Measurements from ENCODE around the gene LGALS7.
"Not testable (repeated sequence)": the region's sequence is repeated elsewhere in the genome, so short reads cannot be mapped to it uniquely, and the experiment has no call there.

LGALS7 gene

GRCh38 chr19:38770228-38770948, 2.9 kb downstream of the LGALS7 start:
- DNase-seq: not testable (repeated sequence)

GRCh38 chr19:38769635-38770211, 3.6 kb downstream of the LGALS7 start:
- peak; percentile 9 for DNase-seq

- no peak for DNase-seq
Observed at GRCh38 chr19:38766276-38767047, 6.9 kb downstream of the LGALS7 start.

GRCh38 chr19:38765214-38765613, 8.1 kb downstream of the LGALS7 start:
- no peak for DNase-seq

GRCh38 chr19:38763795-38764220, 9.5 kb downstream of the LGALS7 start:
- no peak for DNase-seq

DNA sequence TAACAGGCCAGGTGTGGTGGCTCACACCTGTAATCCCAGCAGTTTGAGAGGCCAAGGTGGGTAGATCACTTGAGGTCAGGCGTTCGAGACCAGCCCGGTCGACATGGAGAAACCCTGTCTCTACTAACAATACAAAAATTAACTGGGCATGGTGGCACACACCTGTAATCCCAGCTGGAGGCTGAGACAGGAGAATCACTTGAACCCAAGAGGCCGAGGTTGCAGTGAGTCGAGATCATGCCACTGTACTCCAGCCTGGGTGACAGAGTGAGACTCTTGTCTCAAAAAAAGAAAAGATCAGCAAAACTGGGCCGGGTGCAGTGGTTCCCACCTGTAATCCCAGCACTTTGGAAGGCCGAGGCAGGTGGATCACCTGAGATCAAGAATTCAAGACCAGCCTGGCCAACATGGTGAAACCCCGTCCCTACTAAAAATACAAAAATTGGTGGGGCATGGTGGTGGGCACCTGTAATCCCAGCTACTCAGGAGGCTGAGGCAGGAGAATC, 11.4 kb downstream of the LGALS7 start:
- not testable (repeated sequence) for DNase-seq

DNA sequence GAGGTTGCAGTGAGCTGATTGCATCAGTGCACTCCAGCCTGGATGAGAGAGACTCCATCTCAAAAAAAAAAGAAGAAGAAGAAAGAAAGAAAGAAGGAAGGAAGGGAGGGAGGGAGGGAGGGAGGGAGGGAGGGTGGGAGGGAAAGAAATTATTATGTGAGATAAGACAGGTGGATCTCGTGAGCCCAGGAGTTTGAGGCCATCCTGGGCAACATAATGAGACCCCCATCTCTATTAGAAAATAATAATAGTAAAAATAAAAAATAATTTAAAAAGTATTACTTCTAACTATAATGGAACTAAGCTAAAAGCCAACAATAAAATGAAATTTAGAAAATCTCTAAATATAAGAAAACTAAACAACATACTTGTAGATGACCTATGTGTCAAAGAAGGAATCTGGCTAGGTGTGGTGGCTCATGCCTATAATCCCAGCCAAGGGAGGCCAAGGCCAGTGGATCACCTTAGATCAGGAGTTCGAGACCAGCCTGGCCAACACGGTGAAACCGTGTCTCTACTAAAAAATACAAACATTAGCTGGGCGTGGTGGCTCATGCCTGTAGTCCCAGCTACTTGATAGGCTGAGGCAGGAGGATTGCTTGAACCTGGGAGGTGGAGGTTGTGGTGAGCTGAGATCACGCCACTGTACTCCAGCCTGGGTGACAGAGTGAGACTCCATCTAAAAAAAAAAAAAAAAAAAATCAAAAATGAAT, 12.4 kb downstream of the LGALS7 start:
- not testable (repeated sequence) for DNase-seq

GRCh38 chr19:38759590-38760003, 13.7 kb downstream of the LGALS7 start:
- no peak for DNase-seq

- not testable (repeated sequence) for DNase-seq
Observed at GRCh38 chr19:38754196-38754595, 19.1 kb downstream of the LGALS7 start.

GRCh38 chr19:38753783-38754182, 19.5 kb downstream of the LGALS7 start:
- DNase-seq: not testable (repeated sequence)

- DNase-seq: no peak
Observed at GRCh38 chr19:38745316-38745715, 28.0 kb downstream of the LGALS7 start.

- no peak for DNase-seq
Observed at GRCh38 chr19:38744874-38745273, 28.4 kb downstream of the LGALS7 start.

GRCh38 chr19:38744298-38744681, 29.0 kb downstream of the LGALS7 start, which contains the start of gene CAPN12:
TSS of gene CAPN12 (minus strand) at chr19:38744474. CDS start at chr19:38744165, 309 bp downstream.
- no peak for DNase-seq

- DNase-seq: no peak
Observed at GRCh38 chr19:38743394-38744297, 29.7 kb downstream of the LGALS7 start.

GRCh38 chr19:38742906-38743305, 30.4 kb downstream of the LGALS7 start:
- no peak for DNase-seq

DNA sequence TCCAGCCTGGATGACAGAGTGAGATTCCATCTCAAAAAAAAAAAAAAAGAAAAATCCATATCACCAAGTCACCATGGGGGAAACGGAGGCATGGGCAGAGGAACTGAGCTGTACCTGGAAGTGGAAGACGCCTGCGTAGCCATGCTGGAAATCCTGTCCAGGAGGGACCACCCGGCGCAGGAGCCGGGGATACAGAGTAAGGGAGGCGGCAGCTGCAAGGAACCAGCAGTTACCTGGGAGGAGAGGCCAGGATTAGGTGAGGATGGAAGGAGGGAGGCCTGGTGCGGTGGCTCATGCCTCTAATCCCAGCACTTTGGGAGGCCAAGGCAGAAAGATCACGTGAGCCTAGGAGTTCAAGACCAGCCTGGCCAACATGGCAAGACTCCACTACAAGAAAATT, 31.0 kb downstream of the LGALS7 start:
- no peak for DNase-seq

DNA sequence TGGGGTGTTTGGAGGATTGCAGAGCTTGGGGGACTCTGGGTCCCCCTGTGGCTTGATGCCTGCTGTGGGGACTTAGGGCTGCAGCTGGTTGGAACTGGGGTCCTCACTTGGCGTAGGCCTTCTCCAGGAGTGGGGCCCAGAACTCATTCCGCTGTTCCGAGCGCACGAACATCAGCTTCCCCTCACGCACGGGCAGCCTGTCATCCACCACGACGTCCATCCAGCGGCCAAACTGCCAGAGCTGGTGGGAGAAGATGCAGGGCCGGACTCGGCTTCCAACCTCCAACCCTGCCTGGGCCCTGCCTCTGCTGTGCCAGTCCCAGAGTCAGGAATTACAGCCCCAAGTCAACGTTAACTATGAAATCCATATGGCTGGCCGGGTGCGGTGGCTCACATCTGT, 31.6 kb downstream of the LGALS7 start:
- no peak for DNase-seq

DNA sequence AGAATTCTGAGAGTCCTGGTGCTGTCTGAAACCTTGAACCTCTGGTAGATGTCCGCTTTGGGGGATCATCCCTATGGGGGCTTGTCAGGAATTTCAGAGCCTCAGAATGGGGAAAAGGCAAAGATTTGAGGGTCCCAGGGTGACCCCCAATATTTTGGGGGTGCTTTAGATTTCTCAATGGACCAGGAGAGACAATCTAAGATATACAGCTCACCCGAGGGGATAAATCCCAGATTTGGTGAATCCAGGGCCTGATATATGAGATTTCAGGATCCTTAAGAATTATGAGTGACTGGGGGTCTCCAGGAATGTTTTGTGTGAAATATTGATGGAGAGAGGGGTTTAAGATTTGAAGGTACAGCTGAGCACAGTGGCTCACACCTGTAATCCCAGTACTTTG, 32.4 kb downstream of the LGALS7 start:
- no peak for DNase-seq

DNA sequence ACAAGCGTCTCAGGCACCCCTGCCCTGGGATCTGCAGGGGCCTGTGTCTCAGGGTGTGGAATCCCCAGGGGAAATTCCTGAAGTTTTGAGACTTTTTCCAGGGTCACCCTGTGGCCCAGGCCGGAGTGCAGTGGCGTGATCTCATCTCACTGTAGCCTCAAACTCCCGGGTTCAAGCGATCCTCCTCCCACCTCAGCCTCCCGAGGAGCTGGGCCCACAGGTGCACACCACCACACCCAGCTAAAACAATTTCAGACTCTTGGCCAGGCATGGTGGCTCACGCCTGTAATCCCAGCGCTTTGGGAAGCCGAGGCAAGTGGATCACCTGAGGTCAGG, 33.1 kb downstream of the LGALS7 start:
- no peak for DNase-seq

- no peak for DNase-seq
Observed at GRCh38 chr19:38739440-38740256, 33.7 kb downstream of the LGALS7 start.

All from COR-L47 (cell line).